A549 (cell line): ENCODE data around the gene CD82. TPM values are rescaled to one million over a fixed set of nuclear protein-coding genes. Genes with fewer than 3 reads are reported as not detected.

Experiments
- ATAC-seq, 2 experiments: fragments of 200-7000 bp in 1 of 2; fragments of >200 bp in 1 of 2; cut with Nextera tagmentation in 1 of 2; cut with Tn5 transposase in 1 of 2; 3 replicates each; pipeline versions ENCODE4 v1.8.0 to v1.9.1; 2018 to 2020; ENCODE audit warnings: mild to moderate bottlenecking in 1 of 2, moderate library complexity in 1 of 2
- CTCF ChIA-PET: fragments of 300-600 bp; sonication (Branson Sonifier 250); formaldehyde crosslinking; extraction: SDS; loops from one replicate; lab custom pipeline; 2021; ENCODE audit warnings: antibody characterized with exemption, inconsistent platforms; lab: Yijun Ruan, JAX
- POLR2A ChIA-PET: fragments of 350-600 bp; formaldehyde crosslinking; extraction: SDS; loops from one replicate; lab custom pipeline; 2021; ENCODE audit warnings: antibody characterized with exemption, inconsistent platforms; lab: Yijun Ruan, JAX
- DNase-seq, 2 experiments: peaks; one replicate each; pipeline versions ENCODE4 v3.0.0 to v3.0.0-alpha.2; 2011 to 2016; ENCODE audit warnings: low read depth in 1 of 2, low spot score in 1 of 2
- FAIRE-seq: peaks from 2 replicates; lab custom pipeline; 2011; peaks lifted over from hg19 to GRCh38; lab: Jason Lieb, UNC
- H3K27ac ChIP-seq, 2 experiments: fragments of >200 bp; sonication (Bioruptor Twin); formaldehyde crosslinking; 3 replicates each; pipeline ENCODE4 v1.5.1; 2016 to 2017
- H3K4me1 ChIP-seq: fragments of >200 bp; sonication (Bioruptor Twin); formaldehyde crosslinking; 3 replicates; pipeline ENCODE4 v1.6.1; 2016
- H3K4me2 ChIP-seq: fragments of >200 bp; sonication (Bioruptor Twin); formaldehyde crosslinking; 3 replicates; pipeline ENCODE4 v1.6.1; 2016
- H3K4me3 ChIP-seq: fragments of >200 bp; sonication (Bioruptor Twin); formaldehyde crosslinking; 3 replicates; pipeline ENCODE4 v1.5.1; 2016
- H3K9me3 ChIP-seq: fragments of >200 bp; sonication (Bioruptor Twin); formaldehyde crosslinking; 3 replicates; pipeline ENCODE4 v1.6.1; 2016
- BHLHE40 ChIP-seq: IDR thresholded peaks from 2 replicates; pipeline ENCODE4 v1.6.1; 2012; ENCODE audit warnings: low read depth, low read length, inconsistent platforms
- CBX8 ChIP-seq: fragments of 200-600 bp; sonication (generic); IDR thresholded peaks from 2 replicates; pipeline ENCODE4 v1.6.1; 2016
- CHD2 ChIP-seq: fragments of 150-350 bp; IDR thresholded peaks from 2 replicates; pipeline ENCODE4 v1.6.1; 2014; ENCODE audit warnings: low read length; ENCODE audit not compliant: partially characterized antibody
- E2F6 ChIP-seq: IDR thresholded peaks from 2 replicates; pipeline ENCODE4 v1.6.1; 2012; ENCODE audit warnings: low read depth, borderline replicate concordance
- EHF ChIP-seq: fragments of 250-450 bp; sonication (Bioruptor Pico); IDR thresholded peaks from 2 replicates; pipeline ENCODE4 v1.5.0; 2020; ENCODE audit warnings: mild to moderate bottlenecking
- EP300 ChIP-seq, 2 experiments: fragments of >200 bp; sonication (Bioruptor Twin); formaldehyde crosslinking; IDR thresholded peaks; 2 replicates in 1 of 2; 3 replicates in 1 of 2; pipeline ENCODE4 v1.6.1; 2016 to 2017
- ESRRA ChIP-seq: fragments of 150-350 bp; IDR thresholded peaks from 2 replicates; pipeline ENCODE4 v1.6.1; 2014; ENCODE audit warnings: mild to moderate bottlenecking, low read length, borderline replicate concordance
- GATA3 ChIP-seq: IDR thresholded peaks from 2 replicates; pipeline ENCODE4 v1.6.1; 2012; ENCODE audit warnings: borderline replicate concordance
- HMGXB4 ChIP-seq: fragments of 250-450 bp; sonication (Bioruptor Pico); IDR thresholded peaks from 2 replicates; pipeline ENCODE4 v1.5.0; 2021; ENCODE audit warnings: mild to moderate bottlenecking, moderate library complexity, borderline replicate concordance
- HOXB13 ChIP-seq: fragments of 250-450 bp; sonication (Bioruptor Pico); IDR thresholded peaks from 2 replicates; pipeline ENCODE4 v1.5.0; 2020; ENCODE audit warnings: low read depth, mild to moderate bottlenecking, moderate library complexity
- HOXB5 ChIP-seq: fragments of 250-450 bp; sonication (Bioruptor Pico); IDR thresholded peaks from 2 replicates; pipeline ENCODE4 v1.5.0; 2020; ENCODE audit warnings: mild to moderate bottlenecking, moderate library complexity
- JUN ChIP-seq, 2 experiments: fragments of >200 bp; sonication (Bioruptor Twin); formaldehyde crosslinking; IDR thresholded peaks; 2 replicates in 1 of 2; 3 replicates in 1 of 2; pipeline ENCODE4 v1.6.1; 2016 to 2017
- KDM5A ChIP-seq: fragments of 200-600 bp; sonication (generic); IDR thresholded peaks from 2 replicates; pipeline ENCODE4 v1.6.1; 2016; ENCODE audit warnings: antibody characterized with exemption, mild to moderate bottlenecking
- MAX ChIP-seq: IDR thresholded peaks from 2 replicates; pipeline ENCODE4 v1.6.1; 2012
- MAZ ChIP-seq: fragments of 150-350 bp; IDR thresholded peaks from 2 replicates; pipeline ENCODE4 v1.6.1; 2014; ENCODE audit warnings: antibody characterized with exemption, low read depth, low read length, borderline replicate concordance
- MYC ChIP-seq: IDR thresholded peaks from 2 replicates; pipeline ENCODE4 v1.6.1; 2012; ENCODE audit warnings: mild to moderate bottlenecking, inconsistent platforms, low read length, improper control_type of control experiment, borderline replicate concordance
- PHF8 ChIP-seq: fragments of 200-600 bp; sonication (generic); IDR thresholded peaks from 2 replicates; pipeline ENCODE4 v1.6.1; 2016; ENCODE audit warnings: low read depth, mild to moderate bottlenecking, antibody characterized with exemption, moderate library complexity, borderline replicate concordance
- RARB ChIP-seq: fragments of 250-450 bp; sonication (Bioruptor Pico); IDR thresholded peaks from 2 replicates; pipeline ENCODE4 v1.8.0; 2021; ENCODE audit warnings: mild to moderate bottlenecking, moderate library complexity
- RCOR1 ChIP-seq: fragments of 150-350 bp; IDR thresholded peaks from 2 replicates; pipeline ENCODE4 v1.6.1; 2014; ENCODE audit warnings: antibody characterized with exemption, low read length, low read depth
- SMC3 ChIP-seq: fragments of >200 bp; sonication (Bioruptor Twin); formaldehyde crosslinking; IDR thresholded peaks from 3 replicates; pipeline ENCODE4 v1.6.1; 2018; ENCODE audit warnings: inconsistent platforms
- USF2 ChIP-seq: fragments of 450-650 bp; IDR thresholded peaks from 2 replicates; pipeline ENCODE4 v1.6.1; 2014; ENCODE audit warnings: antibody characterized with exemption
- ZFP36 ChIP-seq: fragments of 450-650 bp; IDR thresholded peaks from 2 replicates; pipeline ENCODE4 v1.6.1; 2014; ENCODE audit warnings: borderline replicate concordance; ENCODE audit not compliant: partially characterized antibody
- WGBS: methylation state at CpG from one replicate; pipeline ENCODE4 v1.1.6; 2017; ENCODE audit errors: missing lambda C conversion rate; 5-methylcytosine and 5-hydroxymethylcytosine counted together
- polyA plus RNA-seq, 4 experiments: library from polyadenylated mRNA; depleted of rRNA in 3 of 4; stranded (reverse); fragments of >200 nt; fragmentation: RNase III in 1 of 4; extraction: RNeasy Plus Mini Kit Qiagen cat#74134 plus additional on column Dnase treatment in 1 of 4; gene quantifications; 2 replicates in 3 of 4; 3 replicates in 1 of 4; pipeline ENCODE4 v1.2.3, GENCODE V29; 2011 to 2017

Gene CD82
- polyA plus RNA-seq, 2 of the 4 experiments (the other 2 are of a cell fraction) = 2.8 to 3.2 TPM

GRCh38 chr11:44623731-44624491, 58.4 kb downstream of the CD82 start:
- H3K27ac ChIP-seq = no peak overlapping the region
- TF ChIP-seq E2F6 (no peak), GATA3 (no peak), ESRRA (no peak), ZFP36 (no peak)
- TF ChIP-seq, all 56 proteins: peak for 0
- no peak for DNase-seq
- no peak for ATAC-seq
- no peak overlapping the region for H3K4me2 ChIP-seq
- 50% methylated on average over 6 of the region's 8 CpGs for WGBS
- H3K4me1 ChIP-seq = no peaks in the 10 kb centered on the region
- FAIRE-seq = no peak
- H3K9me3 ChIP-seq = no peaks in the 10 kb centered on the region
- ChIA-PET CTCF (interaction anchor here (0.6 to 25.3 kb wide), 16 partner anchors 5 to 529 kb away, joined by 3 to 865 read pairs (median 4); partner anchors contain the start of genes CD82 and EXT2), POLR2A (no interaction called here)
- H3K4me3 ChIP-seq = no peak overlapping the region

- ChIA-PET POLR2A (no interaction called here), CTCF (interaction anchor here (0.7 to 25.3 kb wide), 13 partner anchors 6 to 529 kb away, joined by 3 to 865 read pairs (median 6); partner anchors contain the start of genes CD82 and EXT2)
- no peak overlapping the region for H3K4me3 ChIP-seq
- no peak for TF ChIP-seq KDM5A
- no peak for TF ChIP-seq CHD2
- TF ChIP-seq EP300 (IDR thresholded peaks at IDR 0.05) = no peak
- no peak for TF ChIP-seq USF2
- TF ChIP-seq ESRRA = no peak
- no peak for TF ChIP-seq MYC
- TF ChIP-seq RARB (CRISPR knock-in tag) = no peak
- TF ChIP-seq HOXB13 = no peak
- TF ChIP-seq PHF8 = no peak
- no peak for TF ChIP-seq HOXB5
- TF ChIP-seq CBX8 = no peak
- no peak for TF ChIP-seq EHF
- TF ChIP-seq MAX = no peak
- TF ChIP-seq JUN (IDR thresholded peaks at IDR 0.05) = no peak
- TF ChIP-seq SMC3 = no peak
- TF ChIP-seq MAZ = no peak
- no peak for TF ChIP-seq BHLHE40
- H3K9me3 ChIP-seq = no peaks in the 10 kb centered on the region
- FAIRE-seq = no peak
- DNase-seq = no peak
- 77% methylated on average over 4 of the region's 4 CpGs for WGBS
- no peak overlapping the region for H3K4me2 ChIP-seq
- no peaks in the 10 kb centered on the region for H3K4me1 ChIP-seq
- no peak overlapping the region for H3K27ac ChIP-seq
- no peak for ATAC-seq
Observed at GRCh38 chr11:44624761-44625221, 59.3 kb downstream of the CD82 start.

GRCh38 chr11:44625759-44626523, 60.5 kb downstream of the CD82 start:
- 55% methylated on average over 7 of the region's 7 CpGs for WGBS
- DNase-seq (no peak), ATAC-seq (no peak), FAIRE-seq (no peak)
- no peak overlapping the region for H3K27ac ChIP-seq
- ChIA-PET CTCF (interaction anchor here (0.7 to 25.3 kb wide), 9 partner anchors 7 to 707 kb away, joined by 3 to 865 read pairs (median 8); partner anchors contain the start of gene CD82), POLR2A (no interaction called here)
- H3K4me3 ChIP-seq = no peak overlapping the region
- H3K4me2 ChIP-seq = no peak overlapping the region
- no peak for TF ChIP-seq ZFP36
- no peak for TF ChIP-seq CHD2
- TF ChIP-seq RCOR1 = no peak
- no peak for TF ChIP-seq HMGXB4 (CRISPR knock-in tag)
- H3K4me1 ChIP-seq = no peaks in the 10 kb centered on the region
- H3K9me3 ChIP-seq = no peaks in the 10 kb centered on the region
